Large intestine (tissue), 3 donors: ENCODE measurements around the gene ZNF211. TPM values are rescaled to one million over a fixed set of nuclear protein-coding genes. Genes with fewer than 3 reads are reported as not detected.
A peak's percentile ranks its signal among the peaks of the same experiment; 100 is the strongest.

Source experiments
- DNase-seq, 2 donors: peaks; one replicate each; pipeline versions ENCODE4 v3.0.0 to v3.0.0-alpha.2; 2013
- H3K27ac ChIP-seq: one replicate; pipeline ENCODE4 v1.5.1; 2013; ENCODE audit warnings: low read length
- H3K27me3 ChIP-seq: 2 replicates; pipeline ENCODE4 v1.6.1; 2013; ENCODE audit warnings: low read length; ENCODE audit not compliant: control insufficient read depth, insufficient read depth
- H3K36me3 ChIP-seq: 2 replicates; pipeline ENCODE4 v1.6.1; 2013; ENCODE audit warnings: low read length; ENCODE audit not compliant: control insufficient read depth, insufficient read depth
- H3K4me1 ChIP-seq: one replicate; pipeline ENCODE4 v1.6.1; 2013; ENCODE audit warnings: low read length; ENCODE audit not compliant: control insufficient read depth, insufficient read depth
- H3K4me3 ChIP-seq: one replicate; pipeline ENCODE4 v1.5.1; 2013; ENCODE audit warnings: low read length
- H3K9me3 ChIP-seq: one replicate; pipeline ENCODE4 v1.6.1; 2013; ENCODE audit warnings: mild to moderate bottlenecking, low read depth, low read length, moderate library complexity; ENCODE audit not compliant: control insufficient read depth
- WGBS: methylation state at CpG from one replicate; pipeline ENCODE4 v1.1.5; 2013; ENCODE audit warnings: low lambda C conversion rate; ENCODE audit not compliant: insufficient coverage; 5-methylcytosine and 5-hydroxymethylcytosine counted together
- polyA plus RNA-seq: library from polyadenylated mRNA; unstranded; fragments of 120-200 nt; gene quantifications from one replicate; pipeline ENCODE4 v1.2.1, GENCODE V29; 2013

The ZNF211 gene
- polyA plus RNA-seq, 1 donor: 23.8 TPM

DNA sequence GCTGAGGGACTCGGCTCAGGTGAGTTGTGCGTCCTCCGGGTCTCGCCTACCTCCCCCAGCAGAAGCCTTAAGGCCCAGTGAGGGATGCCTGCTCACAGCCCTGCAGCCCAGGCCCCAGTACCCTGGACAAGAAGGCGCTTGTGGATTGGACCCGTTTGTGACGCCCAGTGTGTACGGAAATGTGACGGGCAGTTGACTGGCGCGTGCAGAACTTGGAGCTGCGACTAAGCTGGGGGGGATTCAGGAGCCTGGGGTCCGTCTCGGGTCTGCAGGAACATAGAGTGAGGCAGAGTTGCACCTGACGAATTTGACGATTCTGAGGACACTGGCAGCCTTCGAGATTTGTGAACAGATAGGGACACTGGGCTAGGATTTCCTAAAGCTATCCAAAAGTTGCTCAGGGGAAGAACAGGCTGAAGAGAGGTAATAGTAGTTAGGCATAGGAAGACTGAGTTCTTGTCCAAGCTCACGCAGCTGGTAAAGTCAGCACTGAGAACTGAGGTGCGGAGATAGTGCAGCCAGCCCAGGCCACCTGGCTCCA lies 49.3 kb downstream of the ZNF211 start:
- Histone ChIP-seq H3K4me1 (peaks cover 9% of the 10 kb centered on the region), H3K27ac (no peak overlapping the region), H3K9me3 (peaks cover 33% of the 10 kb centered on the region), H3K27me3 (no peaks in the 10 kb centered on the region), H3K4me3 (peak overlapping the region; percentile 96), H3K36me3 (peaks cover 39% of the 10 kb centered on the region)
- WGBS: 0% methylated on average over 2 of the region's 19 CpGs
- DNase-seq: no peak

DNA sequence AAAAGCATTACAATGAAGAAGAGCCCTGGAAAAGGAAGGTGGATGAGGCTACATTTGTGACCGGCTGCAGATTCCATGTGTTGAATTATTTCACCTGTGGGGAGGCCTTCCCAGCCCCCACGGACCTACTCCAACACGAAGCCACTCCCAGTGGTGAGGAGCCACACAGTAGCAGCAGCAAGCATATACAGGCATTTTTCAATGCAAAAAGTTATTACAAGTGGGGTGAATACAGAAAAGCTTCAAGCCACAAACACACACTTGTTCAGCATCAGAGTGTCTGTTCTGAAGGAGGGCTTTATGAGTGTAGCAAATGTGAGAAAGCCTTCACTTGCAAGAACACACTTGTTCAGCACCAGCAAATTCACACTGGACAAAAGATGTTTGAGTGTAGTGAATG lies 53.8 kb downstream of the ZNF211 start:
- H3K27me3 ChIP-seq: no peaks in the 10 kb centered on the region
- peaks cover 9% of the 10 kb centered on the region for H3K4me1 ChIP-seq
- H3K36me3 ChIP-seq: peaks cover 54% of the 10 kb centered on the region
- H3K9me3 ChIP-seq: peaks cover 60% of the 10 kb centered on the region
- no peak overlapping the region for H3K4me3 ChIP-seq
- DNase-seq: no peak
- no peak overlapping the region for H3K27ac ChIP-seq
- no CpG with 5 or more reads among the region's 3 CpGs for WGBS

DNA sequence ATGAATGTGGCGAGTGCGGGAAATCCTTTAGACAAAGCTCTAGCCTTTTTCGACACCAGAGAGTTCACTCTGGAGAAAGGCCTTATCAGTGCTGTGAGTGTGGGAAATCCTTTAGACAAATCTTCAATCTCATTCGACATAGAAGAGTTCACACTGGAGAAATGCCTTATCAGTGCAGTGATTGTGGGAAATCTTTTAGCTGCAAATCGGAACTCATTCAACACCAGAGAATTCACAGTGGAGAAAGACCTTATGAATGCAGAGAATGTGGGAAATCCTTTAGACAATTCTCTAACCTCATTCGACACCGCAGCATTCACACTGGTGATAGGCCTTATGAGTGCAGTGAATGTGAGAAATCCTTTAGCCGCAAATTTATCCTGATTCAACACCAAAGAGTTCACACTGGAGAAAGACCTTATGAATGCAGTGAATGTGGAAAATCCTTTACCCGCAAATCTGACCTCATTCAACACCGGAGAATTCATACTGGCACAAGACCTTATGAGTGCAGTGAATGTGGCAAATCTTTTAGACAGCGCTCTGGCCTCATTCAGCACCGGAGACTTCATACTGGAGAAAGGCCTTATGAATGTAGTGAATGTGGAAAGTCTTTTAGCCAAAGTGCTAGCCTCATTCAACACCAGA lies 54.5 kb downstream of the ZNF211 start:
- Histone ChIP-seq H3K27ac (no peak overlapping the region), H3K4me1 (peaks cover 7% of the 10 kb centered on the region), H3K27me3 (no peaks in the 10 kb centered on the region), H3K4me3 (no peak overlapping the region), H3K9me3 (peaks cover 64% of the 10 kb centered on the region), H3K36me3 (peaks cover 54% of the 10 kb centered on the region)
- WGBS: no CpG with 5 or more reads among the region's 12 CpGs
- DNase-seq: no peak

DNA sequence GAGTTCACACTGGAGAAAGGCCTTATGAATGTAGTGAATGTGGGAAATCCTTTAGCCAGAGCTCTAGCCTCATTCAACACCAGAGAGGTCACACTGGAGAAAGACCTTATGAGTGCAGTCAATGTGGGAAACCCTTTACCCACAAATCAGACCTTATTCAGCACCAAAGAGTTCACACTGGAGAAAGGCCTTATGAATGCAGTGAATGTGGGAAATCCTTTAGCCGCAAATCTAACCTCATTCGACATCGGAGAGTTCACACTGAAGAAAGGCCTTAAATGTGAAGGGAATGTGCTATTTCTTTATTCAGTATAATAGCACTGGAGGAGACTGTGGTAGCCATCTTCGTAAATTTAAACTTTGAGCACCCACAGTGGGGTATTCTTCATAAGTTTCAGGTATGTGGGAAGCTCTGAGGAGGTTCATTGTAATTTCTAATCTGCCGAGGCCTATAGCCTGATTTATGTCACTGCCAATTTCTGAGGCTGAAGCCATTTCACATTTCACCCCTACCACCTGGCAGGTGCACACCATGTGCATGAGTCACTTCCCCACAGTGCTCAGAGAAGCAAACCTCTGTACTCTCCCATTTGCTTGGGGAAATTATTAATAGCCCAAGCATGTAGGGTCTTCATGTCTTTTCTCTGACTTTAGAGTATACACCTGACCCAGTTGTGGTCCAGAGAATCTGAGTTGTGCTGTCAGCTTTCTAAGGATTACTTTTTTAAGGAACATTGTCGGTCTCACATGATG lies 55.2 kb downstream of the ZNF211 start:
- H3K27ac ChIP-seq: no peak overlapping the region
- DNase-seq: no peak
- H3K4me3 ChIP-seq: no peak overlapping the region
- H3K36me3 ChIP-seq: peaks cover 57% of the 10 kb centered on the region
- peaks cover 66% of the 10 kb centered on the region for H3K9me3 ChIP-seq
- peaks cover under 1% of the 10 kb centered on the region for H3K4me1 ChIP-seq
- no peaks in the 10 kb centered on the region for H3K27me3 ChIP-seq
- 100% methylated on average over 1 of the region's 6 CpGs for WGBS

DNA sequence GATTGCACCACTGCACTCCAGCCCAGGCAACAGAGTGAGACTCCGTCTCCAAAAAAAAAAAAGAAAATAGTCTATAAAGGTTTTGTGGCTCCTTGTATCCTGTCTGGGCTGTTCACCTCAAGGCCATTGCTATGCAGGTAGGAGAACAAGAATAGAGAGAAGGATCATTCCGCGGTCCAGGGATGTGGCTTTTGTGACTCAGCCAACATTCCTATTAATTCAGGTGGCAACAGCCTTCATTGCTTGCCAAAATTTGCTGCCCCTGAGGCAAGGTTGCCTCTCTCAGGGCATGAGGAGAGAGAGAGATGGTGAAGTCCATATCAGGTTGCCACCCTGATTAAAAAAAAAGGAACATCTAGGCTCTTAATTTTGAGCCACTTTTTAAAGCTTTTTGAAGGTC lies 56.8 kb downstream of the ZNF211 start:
- Histone ChIP-seq H3K27ac (no peak overlapping the region), H3K4me1 (no peaks in the 10 kb centered on the region), H3K27me3 (no peaks in the 10 kb centered on the region), H3K4me3 (no peak overlapping the region), H3K9me3 (peaks cover 53% of the 10 kb centered on the region), H3K36me3 (peaks cover 44% of the 10 kb centered on the region)
- DNase-seq: no peak
- WGBS: no CpG with 5 or more reads among the region's 3 CpGs

Other genes starting within 250 kb of the ZNF211 start
- gene ZNF548, start 243.3 kb upstream of the ZNF211 start, polyA plus RNA-seq: 28.1 TPM
- gene ZNF17, start 222.0 kb upstream of the ZNF211 start, polyA plus RNA-seq: 8.9 TPM
- gene ZNF749, start 197.8 kb upstream of the ZNF211 start, polyA plus RNA-seq: 15.5 TPM
- gene VN1R1, start 176.0 kb upstream of the ZNF211 start, polyA plus RNA-seq: 2.8 TPM
- 12.2 TPM for gene ZNF772, start 155.6 kb upstream of the ZNF211 start, polyA plus RNA-seq
- 13.6 TPM for gene ZNF419, start 145.4 kb upstream of the ZNF211 start, polyA plus RNA-seq
- 11.8 TPM for gene ZNF773, start 133.2 kb upstream of the ZNF211 start, polyA plus RNA-seq
- 11.8 TPM for gene ZNF549, start 105.8 kb upstream of the ZNF211 start, polyA plus RNA-seq
- 16.2 TPM for gene ZNF550, start 73.3 kb upstream of the ZNF211 start, polyA plus RNA-seq
- 6.0 TPM for gene ZNF416, start 54.3 kb upstream of the ZNF211 start, polyA plus RNA-seq
- gene ZIK1, start 49.0 kb upstream of the ZNF211 start, polyA plus RNA-seq: 8.7 TPM
- gene ZNF530, start 33.3 kb upstream of the ZNF211 start, polyA plus RNA-seq: 4.1 TPM
- gene ZNF134, start 18.9 kb upstream of the ZNF211 start, polyA plus RNA-seq: 18.3 TPM
- gene ZSCAN4, start 35.8 kb downstream of the ZNF211 start, polyA plus RNA-seq: 0.25 TPM
- 11.3 TPM for gene ZNF551, start 48.8 kb downstream of the ZNF211 start, polyA plus RNA-seq
- gene ZNF154, start 76.0 kb downstream of the ZNF211 start, polyA plus RNA-seq: 20.3 TPM
- 15.9 TPM for gene ZNF671, start 94.5 kb downstream of the ZNF211 start, polyA plus RNA-seq
- 21.3 TPM for gene ZNF776, start 113.6 kb downstream of the ZNF211 start, polyA plus RNA-seq
- gene ZNF586, start 136.5 kb downstream of the ZNF211 start, polyA plus RNA-seq: 18.6 TPM
- 40.9 TPM for gene ZNF552, start 181.7 kb downstream of the ZNF211 start, polyA plus RNA-seq
- 21.3 TPM for gene ZNF587B, start 197.1 kb downstream of the ZNF211 start, polyA plus RNA-seq
- gene ZNF587, start 216.7 kb downstream of the ZNF211 start, polyA plus RNA-seq: 61.1 TPM